Measurements from ENCODE around the gene RLN3.

The RLN3 gene

GRCh38 chr19:13995878-13996765 lies 31.8 kb upstream of the RLN3 start:
- no peaks in the 10 kb centered on the region for H3K27me3 ChIP-seq (ENCODE audit: control insufficient read depth, insufficient read depth, low read length)
- H3K27ac ChIP-seq (ENCODE audit: low read depth, low read length): no peak overlapping the region
- H3K4me1 ChIP-seq (ENCODE audit: control insufficient read depth, insufficient read depth, low read length): no peaks in the 10 kb centered on the region
- H3K9ac ChIP-seq (ENCODE audit: low read length): no peak overlapping the region
- H3K9me3 ChIP-seq (ENCODE audit: control insufficient read depth, insufficient read depth, low read depth, low read length): peaks cover 12% of the 10 kb centered on the region
- no peak overlapping the region for H3K4me3 ChIP-seq (ENCODE audit: low read depth, low read length)
- peaks cover 9% of the 10 kb centered on the region for H3K36me3 ChIP-seq (ENCODE audit: control insufficient read depth, insufficient read depth, low read length)

GRCh38 chr19:13996928-13997630 lies 30.9 kb upstream of the RLN3 start:
- Histone ChIP-seq H3K9me3 (ENCODE audit: control insufficient read depth, insufficient read depth, low read depth, low read length) (peaks cover 12% of the 10 kb centered on the region), H3K27ac (ENCODE audit: low read depth, low read length) (no peak overlapping the region), H3K4me1 (ENCODE audit: control insufficient read depth, insufficient read depth, low read length) (no peaks in the 10 kb centered on the region), H3K36me3 (ENCODE audit: control insufficient read depth, insufficient read depth, low read length) (peaks cover 6% of the 10 kb centered on the region), H3K27me3 (ENCODE audit: control insufficient read depth, insufficient read depth, low read length) (no peaks in the 10 kb centered on the region), H3K9ac (ENCODE audit: low read length) (no peak overlapping the region), H3K4me3 (ENCODE audit: low read depth, low read length) (no peak overlapping the region)

GRCh38 chr19:13997631-13997962 lies 30.4 kb upstream of the RLN3 start:
- Histone ChIP-seq H3K36me3 (ENCODE audit: control insufficient read depth, insufficient read depth, low read length) (peaks cover 2% of the 10 kb centered on the region), H3K9ac (ENCODE audit: low read length) (no peak overlapping the region)

GRCh38 chr19:13998426-13998825 lies 29.5 kb upstream of the RLN3 start:
- H3K27me3 ChIP-seq (ENCODE audit: control insufficient read depth, insufficient read depth, low read length): no peaks in the 10 kb centered on the region
- no peaks in the 10 kb centered on the region; the same call in 1 of the 2 replicates for H3K36me3 ChIP-seq (ENCODE audit: control insufficient read depth, insufficient read depth, low read length)
- no peak overlapping the region for H3K27ac ChIP-seq (ENCODE audit: low read depth, low read length)
- H3K4me1 ChIP-seq (ENCODE audit: control insufficient read depth, insufficient read depth, low read length): 0 out of 2 replicates have a peak, but pooled peaks cover 4% of the 10 kb centered on the region
- peaks cover 12% of the 10 kb centered on the region for H3K9me3 ChIP-seq (ENCODE audit: control insufficient read depth, insufficient read depth, low read depth, low read length)
- H3K9ac ChIP-seq (ENCODE audit: low read length): no peak overlapping the region
- no peak overlapping the region for H3K4me3 ChIP-seq (ENCODE audit: low read depth, low read length)

More at GRCh38 chr19:13997631-13997962, 30.4 kb upstream of the RLN3 start:
- Histone ChIP-seq H3K27ac (ENCODE audit: low read depth, low read length) (no peak overlapping the region), H3K4me1 (ENCODE audit: control insufficient read depth, insufficient read depth, low read length) (no peaks in the 10 kb centered on the region), H3K4me3 (ENCODE audit: low read depth, low read length) (no peak overlapping the region), H3K9me3 (ENCODE audit: control insufficient read depth, insufficient read depth, low read depth, low read length) (peaks cover 12% of the 10 kb centered on the region), H3K27me3 (ENCODE audit: control insufficient read depth, insufficient read depth, low read length) (no peaks in the 10 kb centered on the region)

- Histone ChIP-seq H3K27me3 (ENCODE audit: control insufficient read depth, insufficient read depth, low read length) (no peaks in the 10 kb centered on the region), H3K4me1 (ENCODE audit: control insufficient read depth, insufficient read depth, low read length) (0 out of 2 replicates have a peak, but pooled peaks cover 4% of the 10 kb centered on the region), H3K4me3 (ENCODE audit: low read depth, low read length) (no peak overlapping the region), H3K36me3 (ENCODE audit: control insufficient read depth, insufficient read depth, low read length) (no peaks in the 10 kb centered on the region; the same call in 1 of the 2 replicates), H3K9ac (ENCODE audit: low read length) (no peak overlapping the region), H3K9me3 (ENCODE audit: control insufficient read depth, insufficient read depth, low read depth, low read length) (peaks cover 12% of the 10 kb centered on the region), H3K27ac (ENCODE audit: low read depth, low read length) (no peak overlapping the region)
Observed at GRCh38 chr19:13999085-13999484, 28.9 kb upstream of the RLN3 start.

GRCh38 chr19:14000691-14001375 lies 27.1 kb upstream of the RLN3 start:
- Histone ChIP-seq H3K27ac (ENCODE audit: low read depth, low read length) (no peak overlapping the region), H3K9ac (ENCODE audit: low read length) (no peak overlapping the region), H3K4me1 (ENCODE audit: control insufficient read depth, insufficient read depth, low read length) (0 out of 2 replicates have a peak, but pooled peaks cover 4% of the 10 kb centered on the region)

GRCh38 chr19:14002571-14003250 lies 25.2 kb upstream of the RLN3 start:
- Histone ChIP-seq H3K4me1 (ENCODE audit: control insufficient read depth, insufficient read depth, low read length) (0 out of 2 replicates have a peak, but pooled peaks cover 4% of the 10 kb centered on the region), H3K4me3 (ENCODE audit: low read depth, low read length) (no peak overlapping the region), H3K9ac (ENCODE audit: low read length) (no peak overlapping the region)

More at GRCh38 chr19:14000691-14001375, 27.1 kb upstream of the RLN3 start:
- Histone ChIP-seq H3K36me3 (ENCODE audit: control insufficient read depth, insufficient read depth, low read length) (no peaks in the 10 kb centered on the region; the same call in 1 of the 2 replicates), H3K4me3 (ENCODE audit: low read depth, low read length) (no peak overlapping the region), H3K9me3 (ENCODE audit: control insufficient read depth, insufficient read depth, low read depth, low read length) (peaks cover 12% of the 10 kb centered on the region), H3K27me3 (ENCODE audit: control insufficient read depth, insufficient read depth, low read length) (no peaks in the 10 kb centered on the region)

GRCh38 chr19:14003251-14004055 lies 24.5 kb upstream of the RLN3 start:
- H3K27ac ChIP-seq (ENCODE audit: low read depth, low read length): no peak overlapping the region
- H3K9ac ChIP-seq (ENCODE audit: low read length): no peak overlapping the region
- H3K9me3 ChIP-seq (ENCODE audit: control insufficient read depth, insufficient read depth, low read depth, low read length): peaks cover 9% of the 10 kb centered on the region
- no peaks in the 10 kb centered on the region for H3K27me3 ChIP-seq (ENCODE audit: control insufficient read depth, insufficient read depth, low read length)
- H3K36me3 ChIP-seq (ENCODE audit: control insufficient read depth, insufficient read depth, low read length): no peaks in the 10 kb centered on the region; the same call in 1 of the 2 replicates
- H3K4me3 ChIP-seq (ENCODE audit: low read depth, low read length): no peak overlapping the region
- H3K4me1 ChIP-seq (ENCODE audit: control insufficient read depth, insufficient read depth, low read length): 0 out of 2 replicates have a peak, but pooled peaks cover 4% of the 10 kb centered on the region

More at GRCh38 chr19:14002571-14003250, 25.2 kb upstream of the RLN3 start:
- Histone ChIP-seq H3K9me3 (ENCODE audit: control insufficient read depth, insufficient read depth, low read depth, low read length) (peaks cover 12% of the 10 kb centered on the region), H3K27ac (ENCODE audit: low read depth, low read length) (no peak overlapping the region), H3K27me3 (ENCODE audit: control insufficient read depth, insufficient read depth, low read length) (no peaks in the 10 kb centered on the region), H3K36me3 (ENCODE audit: control insufficient read depth, insufficient read depth, low read length) (no peaks in the 10 kb centered on the region; the same call in 1 of the 2 replicates)

- Histone ChIP-seq H3K4me3 (ENCODE audit: low read depth, low read length) (0 out of 2 replicates have a peak overlapping the region, but pooled peaks have one; percentile 44), H3K36me3 (ENCODE audit: control insufficient read depth, insufficient read depth, low read length) (no peaks in the 10 kb centered on the region), H3K4me1 (ENCODE audit: control insufficient read depth, insufficient read depth, low read length) (0 out of 2 replicates have a peak, but pooled peaks cover 4% of the 10 kb centered on the region), H3K27ac (ENCODE audit: low read depth, low read length) (no peak overlapping the region), H3K9ac (ENCODE audit: low read length) (no peak overlapping the region), H3K9me3 (ENCODE audit: control insufficient read depth, insufficient read depth, low read depth, low read length) (no peaks in the 10 kb centered on the region), H3K27me3 (ENCODE audit: control insufficient read depth, insufficient read depth, low read length) (no peaks in the 10 kb centered on the region)
Observed at GRCh38 chr19:14004619-14005348, 23.2 kb upstream of the RLN3 start.

Measured in HUES6 (cell line).